IMR-90 (cell line): ENCODE data around the gene FRAS1. TPM values are rescaled to one million over a fixed set of nuclear protein-coding genes. Genes with fewer than 3 reads are reported as not detected.

Experiments
- ATAC-seq: fragments of 200-7000 bp; cut with Tn5 transposase; 2 replicates; pipeline ENCODE4 v1.9.1; 2020; ENCODE audit warnings: low read depth, mild to moderate bottlenecking, moderate library complexity
- BruUV-seq: library from RNA; stranded (reverse); fragments of 400-500 nt; replicated peaks from 2 replicates; lab custom pipeline; 2021; lab: Mats Ljungman, UMichigan
- CTCF ChIA-PET: fragments of 300-600 bp; formaldehyde crosslinking; extraction: SDS; loops from one replicate; lab custom pipeline; 2021; ENCODE audit warnings: antibody characterized with exemption; lab: Yijun Ruan, JAX
- POLR2A ChIA-PET: fragments of 300-600 bp; sonication (Branson Sonifier 250); formaldehyde crosslinking; loops from one replicate; lab custom pipeline; 2022; ENCODE audit warnings: antibody characterized with exemption; ENCODE audit not compliant: unreplicated experiment; lab: Charles Lee
- DNase-seq: peaks from one replicate; pipeline ENCODE4 v3.0.0; 2013
- H2AFZ ChIP-seq: replicated peaks from 2 replicates; pipeline ENCODE3; 2013; ENCODE audit warnings: low read length, mild to moderate bottlenecking; ENCODE audit not compliant: poor library complexity
- H2AK5ac ChIP-seq: 2 replicates; pipeline ENCODE4 v1.6.1; 2013; ENCODE audit warnings: low read depth, low read length, inconsistent platforms
- H2AK9ac ChIP-seq: replicated peaks from 2 replicates; pipeline ENCODE3; 2013; ENCODE audit warnings: mild to moderate bottlenecking, low read depth, low read length, moderate library complexity; ENCODE audit not compliant: poor library complexity
- H2BK120ac ChIP-seq: 2 replicates; pipeline ENCODE4 v1.6.1; 2013; ENCODE audit warnings: low read depth, low read length, inconsistent platforms
- H2BK15ac ChIP-seq: 3 replicates; pipeline ENCODE4 v1.6.1; 2013; ENCODE audit warnings: low read depth, low read length, inconsistent platforms
- H2BK20ac ChIP-seq: 2 replicates; pipeline ENCODE4 v1.6.1; 2013; ENCODE audit warnings: low read depth, mild to moderate bottlenecking, inconsistent platforms, low read length, moderate library complexity
- H2BK5ac ChIP-seq: 2 replicates; pipeline ENCODE4 v1.6.1; 2013; ENCODE audit warnings: mild to moderate bottlenecking, low read depth, low read length, inconsistent platforms; ENCODE audit not compliant: poor library complexity, severe bottlenecking
- H3K14ac ChIP-seq: replicated peaks from 2 replicates; pipeline ENCODE4 v1.6.1; 2013; ENCODE audit warnings: low read depth, low read length, inconsistent platforms
- H3K18ac ChIP-seq: 2 replicates; pipeline ENCODE4 v1.6.1; 2013; ENCODE audit warnings: low read depth, low read length, control low read depth
- H3K23ac ChIP-seq: 2 replicates; pipeline ENCODE4 v1.6.1; 2013; ENCODE audit warnings: low read depth, low read length, inconsistent platforms
- H3K27ac ChIP-seq: 2 replicates; pipeline ENCODE4 v1.5.1; 2013; ENCODE audit warnings: mild to moderate bottlenecking, control low read depth, low read length; ENCODE audit not compliant: insufficient read depth
- H3K27me3 ChIP-seq: 2 replicates; pipeline ENCODE4 v1.6.1; 2013; ENCODE audit warnings: low read length; ENCODE audit not compliant: control insufficient read depth, insufficient read depth
- H3K36me3 ChIP-seq: 2 replicates; pipeline ENCODE4 v1.6.1; 2013; ENCODE audit warnings: low read length, mixed read lengths; ENCODE audit not compliant: control insufficient read depth, insufficient read depth
- H3K4ac ChIP-seq: 2 replicates; pipeline ENCODE4 v1.6.1; 2013; ENCODE audit warnings: low read depth, low read length, inconsistent platforms
- H3K4me1 ChIP-seq: 2 replicates; pipeline ENCODE4 v1.6.1; 2013; ENCODE audit warnings: low read length, mixed read lengths; ENCODE audit not compliant: control insufficient read depth, insufficient read depth
- H3K4me2 ChIP-seq: 2 replicates; pipeline ENCODE4 v1.6.1; 2013; ENCODE audit warnings: low read depth, mild to moderate bottlenecking, control low read depth, low read length, moderate library complexity
- H3K4me3 ChIP-seq: 2 replicates; pipeline ENCODE4 v1.5.1; 2013; ENCODE audit warnings: low read depth, mild to moderate bottlenecking, control low read depth, low read length, moderate library complexity; ENCODE audit not compliant: insufficient read depth
- H3K56ac ChIP-seq: 2 replicates; pipeline ENCODE4 v1.6.1; 2013; ENCODE audit warnings: low read length, inconsistent platforms; ENCODE audit not compliant: insufficient read depth; ENCODE audit errors: extremely low read depth
- H3K79me1 ChIP-seq, 2 experiments: 2 replicates each; pipeline ENCODE4 v1.6.1; 2013; ENCODE audit warnings: low read length in 2 of 2, inconsistent platforms in 1 of 2, low read depth in 1 of 2
- H3K9ac ChIP-seq: 2 replicates; pipeline ENCODE4 v1.6.1; 2013; ENCODE audit warnings: low read depth, low read length, control low read depth
- H3K9me1 ChIP-seq: 2 replicates; pipeline ENCODE4 v1.6.1; 2013; ENCODE audit warnings: low read length, inconsistent platforms; ENCODE audit not compliant: insufficient read depth
- H3K9me3 ChIP-seq: 2 replicates; pipeline ENCODE4 v1.6.1; 2013; ENCODE audit warnings: low read length; ENCODE audit not compliant: control insufficient read depth, insufficient read depth
- H4K20me1 ChIP-seq: 2 replicates; pipeline ENCODE4 v1.6.1; 2013; ENCODE audit warnings: low read length, inconsistent platforms; ENCODE audit not compliant: insufficient read depth
- H4K5ac ChIP-seq: 2 replicates; pipeline ENCODE4 v1.6.1; 2013; ENCODE audit warnings: mild to moderate bottlenecking, low read depth, low read length, control low read depth
- H4K8ac ChIP-seq, 2 experiments: 2 replicates each; pipeline ENCODE4 v1.6.1; 2013; ENCODE audit warnings: low read depth in 2 of 2, low read length in 2 of 2, control low read depth in 1 of 2, inconsistent platforms in 1 of 2
- H4K91ac ChIP-seq: 2 replicates; pipeline ENCODE4 v1.6.1; 2013; ENCODE audit warnings: low read depth, low read length, inconsistent platforms; ENCODE audit not compliant: insufficient read depth
- BHLHE40 ChIP-seq: fragments of 150-350 bp; IDR thresholded peaks from 2 replicates; pipeline ENCODE4 v1.6.1; 2016; ENCODE audit warnings: mild to moderate bottlenecking, low read depth, low read length
- CHD1 ChIP-seq: IDR thresholded peaks from 2 replicates; pipeline ENCODE4 v1.6.1; 2012; ENCODE audit warnings: low read depth, low read length, improper control_type of control experiment
- CTCF ChIP-seq: conservative IDR thresholded peaks from 2 replicates; pipeline ENCODE4 v1.5.1; 2012; ENCODE audit warnings: mild to moderate bottlenecking, low read depth, low read length, improper control_type of control experiment
- FOS ChIP-seq: fragments of 150-350 bp; IDR thresholded peaks from 2 replicates; pipeline ENCODE4 v1.6.1; 2016; ENCODE audit warnings: low read depth, low read length
- MAFK ChIP-seq: IDR thresholded peaks from 2 replicates; pipeline ENCODE4 v1.6.1; 2012; ENCODE audit warnings: low read depth, low read length, improper control_type of control experiment
- MAZ ChIP-seq: IDR thresholded peaks from 2 replicates; pipeline ENCODE4 v1.6.1; 2012; ENCODE audit warnings: low read depth, mild to moderate bottlenecking, low read length, improper control_type of control experiment, moderate library complexity, borderline replicate concordance
- MXI1 ChIP-seq: IDR thresholded peaks from 2 replicates; pipeline ENCODE4 v1.6.1; 2012; ENCODE audit warnings: low read depth, mild to moderate bottlenecking, low read length, moderate library complexity, borderline replicate concordance
- NFE2L2 ChIP-seq: fragments of 150-350 bp; IDR thresholded peaks from 2 replicates; pipeline ENCODE4 v1.6.1; 2016; ENCODE audit warnings: low read depth, mild to moderate bottlenecking, low read length
- POLR2A ChIP-seq: IDR thresholded peaks from 2 replicates; pipeline ENCODE4 v1.6.1; 2012; ENCODE audit warnings: mild to moderate bottlenecking, low read depth, low read length
- RAD21 ChIP-seq: IDR thresholded peaks from 2 replicates; pipeline ENCODE4 v1.6.1; 2012; ENCODE audit warnings: low read length, improper control_type of control experiment
- RFX5 ChIP-seq: IDR thresholded peaks from 2 replicates; pipeline ENCODE4 v1.8.0; 2012; ENCODE audit warnings: low read depth, mild to moderate bottlenecking, low read length, moderate library complexity
- SMC3 ChIP-seq: fragments of 150-350 bp; IDR thresholded peaks from 2 replicates; pipeline ENCODE4 v1.6.1; 2016; ENCODE audit warnings: low read depth, mild to moderate bottlenecking, antibody characterized with exemption, low read length, moderate library complexity
- WGBS, 2 experiments: methylation state at CpG; one replicate each; pipeline versions ENCODE4 v1.1.5 to v1.1.7; 2013; ENCODE audit warnings: missing lambda C conversion rate in 2 of 2; ENCODE audit not compliant: insufficient read length in 1 of 2; ENCODE audit errors: extremely low coverage in 2 of 2; 5-methylcytosine and 5-hydroxymethylcytosine counted together
- dilution Hi-C: fragments of 300-500 bp; cut with HindIII; formaldehyde crosslinking; loops from one replicate; pipeline ENCODE4 v1.14.3; 2018; ENCODE audit warnings: low sequenced_read_pairs; ENCODE audit not compliant: unreplicated experiment
- in situ Hi-C: fragments of 300-500 bp; cut with MboI; formaldehyde crosslinking; loops from 3 replicates; pipeline ENCODE4 v1.14.3; 2019; ENCODE audit warnings: low sequenced_read_pairs, inconsistent platforms, mixed read lengths
- intact Hi-C: fragments of 100-400 bp; cut with micrococcal nuclease; formaldehyde crosslinking; loops from 2 replicates; pipeline ENCODE4 v1.10.0; 2022
- polyA plus RNA-seq, 3 experiments: library from polyadenylated mRNA; depleted of rRNA; stranded (reverse); fragments of >200 nt; gene quantifications; 2 replicates each; pipeline ENCODE4 v1.2.3, GENCODE V29; 2012; ENCODE audit warnings: low replicate concordance in 1 of 3
- total RNA-seq: library from RNA; depleted of rRNA; stranded (reverse); fragments of >200 nt; gene quantifications from 2 replicates; pipeline ENCODE4 v1.2.3, GENCODE V29; 2012
- TF ChIP-seq, protein P1 (sequence below): fragments of 150-350 bp; IDR thresholded peaks from 2 replicates; pipeline ENCODE4 v1.6.1; 2017; ENCODE audit warnings: mild to moderate bottlenecking, antibody characterized with exemption, low read length, low read depth
- TF ChIP-seq, protein P2 (sequence below): fragments of 150-350 bp; IDR thresholded peaks from 2 replicates; pipeline ENCODE4 v1.6.1; 2016; ENCODE audit warnings: low read depth, mild to moderate bottlenecking, low read length, moderate library complexity, borderline replicate concordance

FRAS1 gene
- total and polyA plus RNA-seq, 2 of the 4 experiments (the other 2 are of a cell fraction) = under 0.01 to 0.03 TPM

DNA sequence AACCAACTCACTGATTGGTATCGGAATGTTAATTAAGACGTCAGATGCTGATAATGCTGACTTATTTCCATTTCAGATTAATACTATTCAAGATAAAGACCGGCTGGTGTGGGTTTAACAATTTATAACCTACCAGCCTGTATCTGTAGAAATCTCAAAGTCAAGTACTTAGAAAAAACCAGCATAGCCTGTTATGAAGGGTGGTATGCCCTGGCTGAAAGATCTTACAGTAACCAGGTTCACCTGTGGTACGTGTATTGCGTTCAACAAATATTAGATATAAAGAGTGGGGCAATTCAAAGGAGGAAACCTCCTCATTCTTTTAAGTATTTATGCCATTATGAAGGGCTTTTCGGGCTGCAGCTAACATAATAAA is 253.6 kb downstream of the FRAS1 start:
- no peak overlapping the region for H2BK15ac ChIP-seq
- no peak overlapping the region for H2AFZ ChIP-seq
- H3K23ac ChIP-seq = no peak overlapping the region
- H3K9me1 ChIP-seq = no peaks in the 10 kb centered on the region
- H3K36me3 ChIP-seq = no peaks in the 10 kb centered on the region
- no peaks in the 10 kb centered on the region for H3K79me1 ChIP-seq
- intact Hi-C loops (no loop called here), in situ Hi-C loops (no loop called here), dilution Hi-C loops (no loop called here)
- no peak overlapping the region for H3K56ac ChIP-seq
- no peak overlapping the region for H4K8ac ChIP-seq
- no peak for DNase-seq
- no peak overlapping the region for H2BK5ac ChIP-seq
- POLR2A ChIA-PET = no interaction called here
- no peak overlapping the region for H3K4me2 ChIP-seq
- no peak overlapping the region for H2AK5ac ChIP-seq
- no peak overlapping the region for H3K27ac ChIP-seq
- no peak overlapping the region for H3K4ac ChIP-seq
- no peak overlapping the region for H2BK120ac ChIP-seq
- H4K20me1 ChIP-seq = no peaks in the 10 kb centered on the region
- no CpG with 5 or more reads among the region's 6 CpGs for WGBS, 2 experiments
- no peak overlapping the region for H2AK9ac ChIP-seq
- no peak for TF ChIP-seq MAFK
- TF ChIP-seq NFE2L2 = no peak
- no peak for TF ChIP-seq POLR2A
- TF ChIP-seq, protein P1, sequence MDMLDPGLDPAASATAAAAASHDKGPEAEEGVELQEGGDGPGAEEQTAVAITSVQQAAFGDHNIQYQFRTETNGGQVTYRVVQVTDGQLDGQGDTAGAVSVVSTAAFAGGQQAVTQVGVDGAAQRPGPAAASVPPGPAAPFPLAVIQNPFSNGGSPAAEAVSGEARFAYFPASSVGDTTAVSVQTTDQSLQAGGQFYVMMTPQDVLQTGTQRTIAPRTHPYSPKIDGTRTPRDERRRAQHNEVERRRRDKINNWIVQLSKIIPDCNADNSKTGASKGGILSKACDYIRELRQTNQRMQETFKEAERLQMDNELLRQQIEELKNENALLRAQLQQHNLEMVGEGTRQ = no peak
- no peak for TF ChIP-seq SMC3
- TF ChIP-seq RFX5 = no peak
- no peak for TF ChIP-seq MXI1
- TF ChIP-seq MAZ = no peak
- TF ChIP-seq BHLHE40 = no peak
- no peak for TF ChIP-seq CTCF
- TF ChIP-seq, protein P2, sequence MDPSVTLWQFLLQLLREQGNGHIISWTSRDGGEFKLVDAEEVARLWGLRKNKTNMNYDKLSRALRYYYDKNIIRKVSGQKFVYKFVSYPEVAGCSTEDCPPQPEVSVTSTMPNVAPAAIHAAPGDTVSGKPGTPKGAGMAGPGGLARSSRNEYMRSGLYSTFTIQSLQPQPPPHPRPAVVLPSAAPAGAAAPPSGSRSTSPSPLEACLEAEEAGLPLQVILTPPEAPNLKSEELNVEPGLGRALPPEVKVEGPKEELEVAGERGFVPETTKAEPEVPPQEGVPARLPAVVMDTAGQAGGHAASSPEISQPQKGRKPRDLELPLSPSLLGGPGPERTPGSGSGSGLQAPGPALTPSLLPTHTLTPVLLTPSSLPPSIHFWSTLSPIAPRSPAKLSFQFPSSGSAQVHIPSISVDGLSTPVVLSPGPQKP = no peak
- no peak for TF ChIP-seq RAD21
- TF ChIP-seq FOS = no peak
- TF ChIP-seq CHD1 = no peak
- ATAC-seq = no peak
- no peak overlapping the region for H2BK20ac ChIP-seq
- CTCF ChIA-PET = no interaction called here
- BruUV-seq = no TSS peak
- no peaks in the 10 kb centered on the region for H3K9me3 ChIP-seq
- H3K18ac ChIP-seq = no peak overlapping the region
- H4K91ac ChIP-seq = no peak overlapping the region
- no peak overlapping the region for H3K4me3 ChIP-seq
- peaks cover 5% of the 10 kb centered on the region for H3K27me3 ChIP-seq
- H3K9ac ChIP-seq = no peak overlapping the region
- no peak overlapping the region for H4K5ac ChIP-seq
- H3K4me1 ChIP-seq = no peaks in the 10 kb centered on the region
- no peak overlapping the region for H3K14ac ChIP-seq
